ENCODE measurements around the gene EPB41L2.
"Not testable (repeated sequence)": the region's sequence is repeated elsewhere in the genome, so short reads cannot be mapped to it uniquely, and the experiment has no call there.

Gene EPB41L2

DNA sequence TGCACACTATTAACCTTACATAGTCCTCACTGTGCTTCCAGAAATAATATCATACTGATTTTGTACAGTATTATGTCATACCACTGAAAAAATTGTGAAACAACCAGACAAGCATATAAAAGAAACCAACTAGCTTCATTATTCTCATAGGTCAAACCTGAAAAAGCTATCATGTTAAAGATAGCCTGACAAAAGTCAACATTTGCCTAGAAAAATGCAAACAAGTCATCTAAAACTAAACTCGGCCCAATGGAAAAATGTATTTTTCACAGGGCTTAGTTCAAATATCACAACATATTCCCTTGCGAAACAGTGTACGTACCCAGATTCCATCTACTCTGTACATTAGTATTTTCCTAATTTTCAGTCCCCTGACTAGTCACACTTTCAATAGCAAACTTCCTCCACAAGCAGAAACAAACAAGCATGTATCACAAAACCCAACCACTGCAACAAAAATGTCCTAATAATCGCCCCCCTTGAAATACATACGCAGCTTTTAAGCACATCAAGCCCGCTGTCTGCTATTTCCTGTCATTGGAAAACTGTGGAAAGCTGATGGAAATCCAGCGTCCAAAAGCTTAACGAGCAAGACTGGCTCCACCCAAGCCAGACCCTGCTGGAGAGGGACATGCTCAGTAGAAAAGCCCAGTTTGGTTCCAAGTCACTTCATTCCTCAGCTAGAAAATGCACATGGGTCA, 93.1 kb downstream of the EPB41L2 start:
- no peak for DNase-seq

DNA sequence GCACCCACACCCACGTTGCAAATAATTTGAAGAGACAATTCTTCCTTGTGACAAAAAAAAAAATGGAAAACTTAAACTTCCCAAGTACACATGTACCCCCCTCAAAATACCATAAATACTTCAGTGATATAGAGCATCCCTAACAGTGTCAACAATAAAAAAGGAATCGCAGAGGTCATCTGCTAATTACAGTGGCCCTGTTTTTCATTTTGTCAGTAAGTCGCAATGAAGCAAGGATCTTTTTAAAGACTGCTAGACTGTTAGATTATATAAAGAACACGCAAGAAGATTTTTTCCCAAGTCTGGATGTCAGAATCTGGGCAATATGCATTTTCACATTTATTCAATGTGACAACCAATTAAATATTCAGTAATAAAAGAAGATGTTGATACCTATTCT, 93.9 kb downstream of the EPB41L2 start:
- no peak for DNase-seq

GRCh38 chr6:130968476-130968875, 94.6 kb downstream of the EPB41L2 start:
- no peak for DNase-seq

DNA sequence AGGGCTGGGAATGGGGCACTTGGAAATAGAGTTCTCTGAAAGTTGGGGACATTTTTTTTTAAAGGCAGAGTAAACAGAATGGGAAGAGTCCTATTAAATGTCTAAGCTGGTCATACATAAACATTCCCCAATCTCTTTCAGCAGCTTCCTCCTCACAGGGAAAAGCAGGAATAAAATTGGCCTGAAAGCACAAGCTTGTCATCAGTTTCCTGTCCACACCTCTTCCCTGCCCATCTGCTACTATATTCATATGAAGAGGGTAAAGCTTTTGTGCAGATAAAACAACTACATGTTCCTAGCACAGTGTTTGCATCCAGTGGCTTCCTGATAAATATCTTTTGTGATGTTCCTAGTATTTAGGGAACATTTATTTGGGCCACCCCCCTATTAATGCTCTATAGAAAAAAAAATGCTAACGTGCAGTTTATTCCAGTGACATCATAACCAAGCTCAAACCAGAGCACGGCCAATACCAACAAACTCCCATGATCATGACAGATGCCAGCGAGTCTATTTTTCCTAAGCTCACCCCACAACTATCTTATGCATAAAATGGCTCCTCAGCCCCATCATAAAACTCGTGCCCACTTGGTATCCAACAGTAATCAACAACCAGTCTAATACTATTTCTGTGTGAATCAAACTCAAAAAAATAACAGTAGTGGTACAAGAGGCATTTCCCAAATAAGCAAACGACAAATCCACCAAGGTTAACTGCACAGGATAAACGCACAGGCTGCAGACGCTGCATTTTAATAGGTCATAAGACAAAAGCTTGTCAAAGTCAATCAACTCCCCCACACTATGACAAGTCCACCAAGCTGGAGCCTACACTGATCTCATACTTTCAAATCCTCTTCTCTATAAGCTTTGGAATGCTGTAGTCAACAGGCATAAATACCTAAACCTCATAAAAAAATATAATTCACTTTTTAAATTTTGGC, 95.3 kb downstream of the EPB41L2 start:
- peak; percentile 9 for DNase-seq

DNA sequence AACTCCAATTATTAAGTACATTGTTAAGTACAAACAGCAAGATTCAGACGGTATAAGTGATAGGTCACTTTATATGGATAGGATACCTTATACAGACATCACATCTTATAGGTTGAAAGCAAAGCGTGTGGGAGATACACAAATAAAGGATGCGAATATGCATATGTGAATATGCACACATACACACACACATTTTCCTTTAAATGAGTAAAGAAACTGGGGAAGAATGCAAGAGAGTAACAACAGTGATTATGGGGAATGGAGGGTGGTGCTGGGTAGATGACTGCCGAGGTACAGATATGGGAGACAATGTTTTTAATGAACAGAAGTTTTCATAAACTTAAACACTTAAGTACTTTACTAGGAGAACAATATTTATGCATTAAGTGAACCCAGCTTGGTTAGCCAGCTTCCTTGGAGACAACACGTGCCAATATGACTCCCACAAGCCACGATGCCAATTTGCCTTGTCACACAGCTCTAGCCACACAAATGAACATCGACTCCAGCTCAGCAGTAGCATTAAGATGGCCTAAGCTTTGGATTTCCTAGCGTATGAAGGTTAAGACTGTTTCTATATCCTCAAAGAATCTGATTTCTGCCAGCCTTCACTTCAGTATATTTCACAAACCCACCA, 96.6 kb downstream of the EPB41L2 start:
- no peak for DNase-seq

DNA sequence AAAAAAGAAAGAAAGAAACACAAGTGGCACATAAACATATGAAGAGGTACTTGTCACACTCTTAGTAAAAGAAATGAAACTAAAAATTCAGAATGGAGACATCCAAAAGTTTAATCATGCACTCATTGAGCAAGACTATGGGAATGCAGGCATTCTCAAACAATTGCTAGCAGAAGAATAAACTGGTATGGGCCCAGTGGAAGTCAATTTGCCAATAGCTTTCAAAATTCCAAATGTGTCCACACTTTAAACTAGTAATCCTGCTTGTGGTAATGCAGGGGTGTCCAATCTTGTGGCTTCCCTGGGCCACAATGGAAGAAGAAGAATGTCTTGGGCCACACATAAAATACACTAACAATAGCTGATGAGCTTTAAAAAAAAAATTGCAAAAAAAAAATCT, 97.4 kb downstream of the EPB41L2 start:
- DNase-seq = no peak

DNA sequence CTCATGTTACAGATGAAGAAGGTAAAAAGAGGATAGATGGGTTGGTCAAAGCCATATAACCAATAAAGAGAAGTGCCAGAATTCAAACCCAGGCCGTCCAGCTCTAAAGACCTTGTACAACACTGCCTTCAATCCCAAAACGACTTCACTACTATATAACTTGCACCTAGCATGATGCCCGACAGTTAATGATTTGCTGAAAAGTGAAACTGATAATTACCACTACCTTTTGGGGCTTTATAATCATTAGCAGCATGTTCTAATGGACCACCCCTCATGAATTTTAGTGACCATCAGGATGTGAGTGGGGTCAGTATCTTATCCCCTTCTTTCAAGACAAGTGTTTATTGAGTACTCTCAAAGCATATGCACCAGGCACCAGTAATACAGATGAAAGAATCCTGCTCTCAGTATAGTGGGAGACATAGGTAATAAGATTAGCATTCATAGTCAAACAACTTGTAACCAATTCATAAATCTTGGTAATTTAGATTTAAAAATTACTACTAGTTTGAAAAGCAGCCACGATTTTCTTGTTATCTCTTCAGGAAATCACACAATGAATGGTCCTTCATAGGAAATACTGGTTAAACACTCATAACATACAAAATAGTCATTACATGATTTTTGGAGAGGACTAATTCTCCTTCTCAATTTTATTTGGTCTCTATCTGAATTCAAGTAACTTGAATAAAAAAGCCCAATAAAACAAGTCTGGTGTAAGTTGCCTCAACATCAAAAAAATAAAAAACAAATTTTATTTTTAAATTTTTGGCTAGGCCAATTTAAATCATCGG, 98.0 kb downstream of the EPB41L2 start:
- no peak for DNase-seq

DNA sequence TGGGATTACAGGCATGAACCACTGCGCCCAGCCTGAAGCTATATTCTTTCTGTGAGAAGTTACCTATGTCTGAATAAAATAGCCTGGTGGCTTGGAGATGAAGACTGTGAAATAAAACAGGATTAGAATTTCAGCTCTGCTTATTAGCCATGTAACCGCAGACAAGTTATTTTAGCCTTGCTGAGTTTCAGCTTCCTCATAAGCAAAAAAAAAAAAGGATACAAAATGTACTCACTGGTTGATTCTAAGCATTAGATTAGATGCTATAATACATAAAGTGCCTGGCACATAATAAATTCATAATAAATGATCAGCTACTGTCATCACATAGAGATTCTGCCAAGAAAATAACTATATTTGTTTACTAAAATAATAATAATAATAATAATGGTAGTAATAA, 98.8 kb downstream of the EPB41L2 start:
- no peak for DNase-seq

GRCh38 chr6:130962966-130963365, 100.1 kb downstream of the EPB41L2 start:
- DNase-seq = no peak

GRCh38 chr6:130961148-130961547, 101.9 kb downstream of the EPB41L2 start:
- no peak for DNase-seq

GRCh38 chr6:130959951-130960350, 103.1 kb downstream of the EPB41L2 start:
- no peak for DNase-seq

- no peak for DNase-seq
Observed at GRCh38 chr6:130958468-130958867, 104.6 kb downstream of the EPB41L2 start.

DNA sequence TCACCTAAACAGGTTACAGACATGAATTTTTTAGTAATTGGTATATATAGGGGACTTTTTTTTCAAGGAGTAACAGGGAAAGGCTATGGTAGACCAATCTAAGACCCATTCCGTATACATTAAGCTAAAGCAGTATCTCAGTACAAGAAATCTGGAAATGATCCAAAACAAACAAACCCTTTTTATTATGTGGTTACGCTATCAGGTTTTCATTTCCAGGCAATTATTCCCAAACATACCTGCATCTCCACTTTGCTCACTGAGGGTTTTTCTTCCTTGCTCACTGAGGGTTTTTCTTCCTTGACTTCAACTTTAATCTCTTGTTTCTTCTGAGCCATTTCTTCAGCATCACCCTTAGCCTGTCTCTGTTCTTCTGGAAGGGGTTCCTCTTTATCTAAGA, 107.3 kb downstream of the EPB41L2 start:
- no peak for DNase-seq

- DNase-seq = no peak
Observed at GRCh38 chr6:130949553-130949952, 113.5 kb downstream of the EPB41L2 start.

DNA sequence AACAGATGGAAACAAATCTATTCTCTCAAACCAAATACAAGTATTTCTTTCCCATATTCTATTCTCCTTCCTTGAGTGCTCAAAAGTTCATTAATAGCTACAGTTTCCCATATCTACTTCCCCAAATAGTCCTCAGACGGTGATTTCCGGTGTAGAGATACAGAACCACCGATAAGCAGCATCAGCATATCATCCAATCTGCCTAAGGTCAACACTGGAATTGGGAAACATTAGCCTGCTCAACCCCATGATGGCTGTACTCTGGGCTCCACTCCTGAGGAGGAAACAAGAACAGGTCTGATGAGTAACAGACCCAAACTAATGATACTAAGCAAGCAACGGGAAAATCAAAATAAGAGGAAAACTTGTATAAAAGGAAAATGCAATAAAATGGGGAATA, 115.6 kb downstream of the EPB41L2 start:
- DNase-seq = no peak

DNA sequence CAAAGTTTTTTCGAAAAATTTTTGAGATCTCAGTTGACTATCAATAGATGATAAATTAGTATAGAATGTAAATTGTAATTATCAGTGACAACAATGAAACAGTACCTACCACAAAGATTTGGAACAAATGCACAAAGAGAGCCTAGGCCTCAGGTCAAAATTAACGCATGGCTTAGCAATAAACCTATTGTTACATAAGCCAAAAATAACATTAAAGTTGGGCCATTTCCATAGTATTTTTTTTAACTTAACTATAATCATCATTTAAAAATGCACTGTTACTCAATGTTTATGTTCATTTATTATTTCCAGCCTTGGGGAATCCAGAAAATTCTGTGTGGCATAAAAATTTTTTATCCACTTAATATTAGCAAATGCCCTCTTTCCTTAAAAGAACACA, 117.0 kb downstream of the EPB41L2 start:
- no peak for DNase-seq

DNA sequence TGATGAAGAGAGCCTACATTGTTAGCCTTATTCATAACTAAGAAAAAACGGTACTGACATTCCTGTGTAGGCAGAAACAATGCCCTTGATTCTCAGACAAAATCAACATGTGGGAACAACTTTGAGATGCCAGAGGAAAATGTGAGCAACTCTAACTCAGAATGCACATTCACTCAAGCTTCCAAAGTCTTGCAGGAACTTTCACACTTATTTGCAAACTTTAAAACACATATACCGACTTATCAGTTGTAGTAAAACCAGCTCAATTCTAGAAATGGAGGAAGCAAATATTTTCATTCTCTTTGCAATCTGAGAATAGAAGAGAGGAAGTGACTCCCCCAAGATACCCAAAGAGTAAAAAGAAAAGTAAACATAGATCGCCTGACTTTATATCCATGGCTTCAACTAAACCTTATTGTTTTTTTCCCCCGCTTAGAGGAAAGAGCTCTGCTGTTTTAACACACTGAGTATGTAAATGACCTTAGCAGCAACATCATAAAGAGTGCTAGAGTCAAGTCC, 117.6 kb downstream of the EPB41L2 start:
- no peak for DNase-seq

GRCh38 chr6:130944486-130944885, 118.6 kb downstream of the EPB41L2 start:
- no peak for DNase-seq

DNA sequence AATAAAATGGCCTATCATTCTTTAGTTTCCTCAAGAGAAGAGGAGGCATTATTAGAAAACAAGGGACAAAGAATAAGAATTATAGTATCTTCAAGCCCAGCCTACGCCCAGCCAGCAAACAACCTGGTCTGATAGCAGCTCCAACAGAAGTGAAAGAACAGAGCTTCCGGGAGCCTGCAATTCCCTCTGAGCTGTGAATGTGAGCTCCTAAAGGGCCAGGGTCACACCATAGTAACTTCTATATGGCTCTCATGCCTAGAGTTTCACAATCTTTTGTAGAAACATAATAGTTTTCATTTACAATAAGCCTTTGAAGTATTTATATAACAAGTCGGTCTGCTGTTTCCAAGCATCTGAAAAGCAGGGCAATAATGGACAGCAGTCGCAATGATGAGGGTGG, 119.3 kb downstream of the EPB41L2 start:
- DNase-seq = no peak

- DNase-seq = not testable (repeated sequence)
Observed at GRCh38 chr6:130942752-130943151, 120.3 kb downstream of the EPB41L2 start.

DNA sequence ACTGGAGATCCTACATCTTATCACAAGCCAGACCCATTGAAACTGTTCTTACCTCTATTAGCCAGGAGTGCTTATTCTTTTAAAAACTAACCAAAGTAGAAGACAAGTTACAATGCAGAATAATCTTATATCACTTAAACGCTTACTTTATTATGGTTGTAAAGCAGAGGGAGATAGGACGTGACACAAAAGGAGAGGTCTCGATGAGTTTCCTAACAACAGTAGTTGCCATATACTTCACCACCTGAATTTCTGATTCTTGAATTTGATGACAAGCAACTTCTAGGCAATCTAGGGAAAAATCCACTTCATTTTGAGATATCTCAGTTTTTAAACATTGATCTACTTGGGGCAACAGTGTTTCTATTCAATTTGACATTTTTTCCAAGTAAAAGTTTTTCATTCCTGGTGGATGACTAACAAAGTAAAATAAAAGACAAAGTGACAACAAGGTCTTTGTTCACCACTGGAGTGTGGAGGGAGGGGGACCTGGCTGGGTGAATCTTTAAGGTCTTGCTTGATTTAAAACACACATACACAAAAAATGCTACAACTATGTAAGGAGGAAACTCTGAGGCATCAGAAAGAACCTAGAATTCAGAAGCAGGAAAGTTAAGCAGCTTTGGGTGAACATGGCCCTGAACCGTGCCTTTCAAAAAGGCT, 125.0 kb downstream of the EPB41L2 start:
- DNase-seq = no peak

DNA sequence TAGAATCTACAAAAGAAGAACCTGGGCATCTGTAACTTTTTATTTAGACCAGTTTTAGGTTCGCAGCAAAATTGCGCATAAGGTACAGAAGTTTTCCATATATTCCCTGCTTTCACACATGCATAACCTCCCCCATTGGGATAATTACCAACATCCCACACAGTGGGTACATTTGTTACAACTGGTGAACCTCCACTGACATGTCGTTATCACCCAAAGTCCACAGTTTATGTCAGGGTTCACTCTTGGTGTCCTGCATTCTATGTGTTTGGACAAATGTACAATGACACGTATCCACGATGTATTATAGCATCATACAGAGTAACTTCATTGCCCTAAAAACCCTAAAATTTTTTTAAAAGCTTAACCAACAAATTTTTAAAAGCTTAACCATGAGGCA, 126.1 kb downstream of the EPB41L2 start:
- DNase-seq = no peak

Data from DMS 273 treated with DMSO at 0.1 percent for 48 hours (cell line).